Neural cell (in vitro differentiated cells): ENCODE data around the gene ZSCAN2. TPM values are rescaled to one million over a fixed set of nuclear protein-coding genes. Genes with fewer than 3 reads are reported as not detected.
A peak's percentile ranks its signal among the peaks of the same experiment; 100 is the strongest.

Source experiments
- H2AFZ ChIP-seq: fragments of 200-600, 300-800 bp; sonication (generic), shearing (Covaris generic); 2 replicates; pipeline ENCODE4 v1.6.0; 2014; ENCODE audit warnings: low read depth, mild to moderate bottlenecking, antibody characterized with exemption, low read length, moderate library complexity
- H3F3A ChIP-seq: fragments of 200-600 bp; shearing (Covaris generic); 2 replicates; pipeline ENCODE4 v1.6.1; 2016; ENCODE audit warnings: mild to moderate bottlenecking, moderate library complexity, mixed read lengths, antibody characterized with exemption, low read length; ENCODE audit not compliant: insufficient read depth, poor library complexity, severe bottlenecking
- H3K27ac ChIP-seq: fragments of 200-600, 300-800 bp; sonication (generic), shearing (Covaris generic); 2 replicates; pipeline ENCODE4 v1.5.1; 2014; ENCODE audit warnings: mild to moderate bottlenecking, low read length, moderate library complexity
- H3K27me3 ChIP-seq: fragments of 300-800, 200-600 bp; sonication (generic), shearing (Covaris generic); 2 replicates; pipeline ENCODE4 v1.6.0; 2014; ENCODE audit warnings: mild to moderate bottlenecking, low read depth, low read length, moderate library complexity; ENCODE audit not compliant: insufficient read depth
- H3K36me3 ChIP-seq: fragments of 300-800, 200-600 bp; sonication (generic), shearing (Covaris generic); 2 replicates; pipeline ENCODE4 v1.5.1; 2014; ENCODE audit warnings: mild to moderate bottlenecking, antibody characterized with exemption, low read length, moderate library complexity; ENCODE audit not compliant: insufficient read depth
- H3K4me2 ChIP-seq: fragments of 300-800, 200-600 bp; sonication (generic), shearing (Covaris generic); 2 replicates; pipeline ENCODE4 v1.6.0; 2014; ENCODE audit warnings: mild to moderate bottlenecking, low read length
- H3K4me3 ChIP-seq: fragments of 300-800, 200-600 bp; sonication (generic), shearing (Covaris generic); 2 replicates; pipeline ENCODE4 v1.5.1; 2014; ENCODE audit warnings: mild to moderate bottlenecking, low read length, moderate library complexity
- H3K79me2 ChIP-seq: fragments of 200-600 bp; shearing (Covaris generic); replicated peaks from 2 replicates; pipeline ENCODE4 v1.6.0; 2014; ENCODE audit warnings: mild to moderate bottlenecking, low read length, moderate library complexity; ENCODE audit not compliant: insufficient read depth
- H3K9ac ChIP-seq: fragments of 300-800, 200-600 bp; sonication (generic), shearing (Covaris generic); 2 replicates; pipeline ENCODE4 v1.6.1; 2016; ENCODE audit warnings: mild to moderate bottlenecking, low read length, mixed read lengths
- H3K9me2 ChIP-seq: fragments of 200-600 bp; shearing (Covaris generic); 2 replicates; pipeline ENCODE4 v1.6.1; 2016; ENCODE audit warnings: mild to moderate bottlenecking, low read length, mixed read lengths; ENCODE audit not compliant: insufficient read depth
- H3K9me3 ChIP-seq: fragments of 200-600, 300-800 bp; sonication (generic), shearing (Covaris generic); 2 replicates; pipeline ENCODE4 v1.6.1; 2016; ENCODE audit warnings: mild to moderate bottlenecking, mixed run types, low read length, moderate library complexity, mixed read lengths
- H4K20me1 ChIP-seq: fragments of 200-600 bp; shearing (Covaris generic); 2 replicates; pipeline ENCODE4 v1.6.1; 2016; ENCODE audit warnings: mild to moderate bottlenecking, mixed run types; ENCODE audit not compliant: insufficient read depth
- EP300 ChIP-seq: fragments of 450-650 bp; conservative IDR thresholded peaks from 2 replicates; pipeline ENCODE4 v1.6.1; 2014; ENCODE audit warnings: antibody characterized with exemption, mild to moderate bottlenecking, moderate library complexity; ENCODE audit not compliant: poor library complexity, severe bottlenecking
- EZH2 ChIP-seq: fragments of 200-600, 300-800 bp; shearing (Covaris generic), sonication (generic); IDR thresholded peaks from 2 replicates; pipeline ENCODE4 v1.6.1; 2014; ENCODE audit warnings: antibody characterized with exemption, low read length, borderline replicate concordance, mild to moderate bottlenecking; ENCODE audit not compliant: insufficient read depth, poor library complexity, severe bottlenecking
- MXI1 ChIP-seq: fragments of 450-650 bp; conservative IDR thresholded peaks from 2 replicates; pipeline ENCODE4 v1.6.1; 2014; ENCODE audit warnings: antibody characterized with exemption, mild to moderate bottlenecking; ENCODE audit not compliant: poor library complexity, severe bottlenecking
- POLR2AphosphoS5 ChIP-seq: IDR thresholded peaks from 2 replicates; pipeline ENCODE4 v1.6.1; 2012
- RAD21 ChIP-seq: fragments of 450-650 bp; conservative IDR thresholded peaks from 2 replicates; pipeline ENCODE4 v1.6.1; 2014; ENCODE audit warnings: antibody characterized with exemption, mild to moderate bottlenecking, moderate library complexity
- REST ChIP-seq: IDR thresholded peaks from 2 replicates; pipeline ENCODE4 v1.6.1; 2012; ENCODE audit warnings: borderline replicate concordance
- SMC3 ChIP-seq: fragments of 450-650 bp; conservative IDR thresholded peaks from 2 replicates; pipeline ENCODE4 v1.6.1; 2014; ENCODE audit warnings: antibody characterized with exemption, mild to moderate bottlenecking, moderate library complexity; ENCODE audit not compliant: poor library complexity
- TAF1 ChIP-seq: IDR thresholded peaks from 2 replicates; pipeline ENCODE4 v1.6.1; 2012; ENCODE audit warnings: low read depth
- polyA plus RNA-seq: library from polyadenylated mRNA; depleted of rRNA; stranded (reverse); fragments of >200 nt; gene quantifications from 2 replicates; pipeline ENCODE4 v1.2.3, GENCODE V29; 2014
- TF ChIP-seq, protein P1 (sequence below): fragments of 450-650 bp; IDR thresholded peaks from 2 replicates; pipeline ENCODE4 v1.5.1; 2014; ENCODE audit warnings: antibody characterized with exemption, mild to moderate bottlenecking, moderate library complexity; ENCODE audit not compliant: poor library complexity, severe bottlenecking

The ZSCAN2 gene
- polyA plus RNA-seq, 1 donor from 2014 or later, result 55.6 TPM

DNA sequence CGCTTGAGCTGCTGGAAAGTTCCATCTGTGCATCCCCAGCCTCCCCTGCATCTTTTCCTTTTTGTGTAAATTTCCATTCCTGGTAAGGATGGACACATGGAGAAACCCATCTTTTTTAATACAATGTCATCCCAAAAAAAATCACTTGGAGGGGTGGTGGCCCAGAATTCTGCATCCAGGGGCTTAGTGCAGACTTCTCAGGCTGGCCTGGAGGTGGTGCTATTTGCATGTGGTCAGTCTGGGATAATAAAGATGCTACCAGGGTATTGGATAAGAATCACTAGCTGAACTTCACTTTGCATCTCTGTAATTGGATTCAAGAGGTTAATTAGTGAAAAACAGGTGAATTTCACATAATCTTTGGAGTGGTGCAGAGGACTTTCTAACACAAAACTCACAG is 1.8 kb upstream of the ZSCAN2 start:
- no peaks in the 10 kb centered on the region for H3K27me3 ChIP-seq
- H3K79me2 ChIP-seq, result peaks cover 26% of the 10 kb centered on the region
- H3F3A ChIP-seq, result no peaks in the 10 kb centered on the region
- H3K27ac ChIP-seq, result no peak overlapping the region
- TF ChIP-seq, protein P1, sequence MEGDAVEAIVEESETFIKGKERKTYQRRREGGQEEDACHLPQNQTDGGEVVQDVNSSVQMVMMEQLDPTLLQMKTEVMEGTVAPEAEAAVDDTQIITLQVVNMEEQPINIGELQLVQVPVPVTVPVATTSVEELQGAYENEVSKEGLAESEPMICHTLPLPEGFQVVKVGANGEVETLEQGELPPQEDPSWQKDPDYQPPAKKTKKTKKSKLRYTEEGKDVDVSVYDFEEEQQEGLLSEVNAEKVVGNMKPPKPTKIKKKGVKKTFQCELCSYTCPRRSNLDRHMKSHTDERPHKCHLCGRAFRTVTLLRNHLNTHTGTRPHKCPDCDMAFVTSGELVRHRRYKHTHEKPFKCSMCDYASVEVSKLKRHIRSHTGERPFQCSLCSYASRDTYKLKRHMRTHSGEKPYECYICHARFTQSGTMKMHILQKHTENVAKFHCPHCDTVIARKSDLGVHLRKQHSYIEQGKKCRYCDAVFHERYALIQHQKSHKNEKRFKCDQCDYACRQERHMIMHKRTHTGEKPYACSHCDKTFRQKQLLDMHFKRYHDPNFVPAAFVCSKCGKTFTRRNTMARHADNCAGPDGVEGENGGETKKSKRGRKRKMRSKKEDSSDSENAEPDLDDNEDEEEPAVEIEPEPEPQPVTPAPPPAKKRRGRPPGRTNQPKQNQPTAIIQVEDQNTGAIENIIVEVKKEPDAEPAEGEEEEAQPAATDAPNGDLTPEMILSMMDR, result peak; percentile 43
- TF ChIP-seq MXI1, result no peak
- peak; percentile 27 for TF ChIP-seq RAD21
- no peak overlapping the region for H3K9ac ChIP-seq
- H3K4me3 ChIP-seq, result no peak overlapping the region
- H3K9me2 ChIP-seq, result no peaks in the 10 kb centered on the region
- no peaks in the 10 kb centered on the region for H4K20me1 ChIP-seq
- no peak overlapping the region for H3K4me2 ChIP-seq
- no peaks in the 10 kb centered on the region for H3K36me3 ChIP-seq
- H2AFZ ChIP-seq, result no peak overlapping the region
- no peaks in the 10 kb centered on the region for H3K9me3 ChIP-seq

GRCh38 chr15:84599906-84600305 is 903 bp upstream of the ZSCAN2 start:
- Histone ChIP-seq H3K4me2 (no peak overlapping the region), H2AFZ (no peak overlapping the region), H3K4me3 (no peak overlapping the region)

More at GRCh38 chr15:84599906-84600305, 903 bp upstream of the ZSCAN2 start:
- Histone ChIP-seq H3K36me3 (peaks cover 2% of the 10 kb centered on the region), H3K27ac (no peak overlapping the region), H3F3A (no peaks in the 10 kb centered on the region), H3K9me3 (no peaks in the 10 kb centered on the region), H3K27me3 (no peaks in the 10 kb centered on the region), H3K9me2 (no peaks in the 10 kb centered on the region), H4K20me1 (peaks cover under 1% of the 10 kb centered on the region), H3K79me2 (peaks cover 35% of the 10 kb centered on the region), H3K9ac (no peak overlapping the region)
- no peak for TF ChIP-seq TAF1
- no peak for TF ChIP-seq EP300
- TF ChIP-seq, protein P1, result no peak
- no peak for TF ChIP-seq MXI1
- TF ChIP-seq RAD21, result no peak
- TF ChIP-seq SMC3, result no peak
- no peak for TF ChIP-seq POLR2AphosphoS5
- no peak for TF ChIP-seq REST
- TF ChIP-seq EZH2, result no peak
